ENCODE measurements around the gene CIPC. TPM values are rescaled to one million over a fixed set of nuclear protein-coding genes. Genes with fewer than 3 reads are reported as not detected.
A peak's percentile ranks its signal among the peaks of the same experiment; 100 is the strongest.

Gene CIPC
- total and polyA plus RNA-seq, 2 of the 13 experiments (the other 11 are each of a cell fraction or from before 2014, with no cell fraction given) = 7.6 to 13.9 TPM

DNA sequence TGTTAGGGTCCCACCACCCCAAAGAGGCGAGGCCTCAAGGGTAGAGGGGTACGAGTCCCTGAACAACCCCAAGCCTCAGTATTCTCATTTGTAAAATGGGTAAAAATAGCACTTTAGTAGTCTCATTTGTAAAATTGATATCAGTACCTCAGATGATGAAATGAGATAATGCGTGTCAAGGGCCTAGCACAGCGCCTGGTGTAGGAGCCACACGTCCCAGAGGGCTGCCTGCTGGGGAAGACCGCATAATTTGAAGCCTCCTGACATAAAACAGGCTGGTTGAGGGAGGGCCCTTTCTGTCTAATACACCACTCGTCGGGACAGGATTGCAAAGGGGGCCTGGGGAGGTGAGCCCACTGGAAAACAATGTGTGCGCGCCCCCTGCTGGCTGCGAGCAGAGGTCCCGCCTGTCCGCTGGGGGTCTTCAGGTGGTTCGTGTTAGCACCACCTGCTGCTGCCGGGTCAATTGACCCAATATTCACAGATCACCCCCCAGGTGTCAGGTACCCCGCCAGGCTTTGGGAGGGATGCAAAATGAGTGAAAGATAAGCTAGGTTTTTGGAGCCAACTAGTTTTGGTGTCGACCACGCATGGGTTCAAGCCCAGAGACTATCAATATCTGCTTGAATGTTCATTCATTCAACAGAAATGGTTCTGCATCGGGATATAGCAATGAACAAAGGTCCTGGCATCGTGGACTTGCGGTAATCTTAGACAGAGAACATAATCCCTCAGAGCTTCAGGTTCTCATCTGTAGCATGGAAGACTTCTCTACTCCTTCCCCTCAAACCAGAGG, 44.8 kb upstream of the CIPC start (continued):
- no peak for TF ChIP-seq ZNF333 (CRISPR knock-in tag; IDR thresholded peaks at IDR 0.05; ENCODE audit: borderline replicate concordance)
- TF ChIP-seq, protein P1, sequence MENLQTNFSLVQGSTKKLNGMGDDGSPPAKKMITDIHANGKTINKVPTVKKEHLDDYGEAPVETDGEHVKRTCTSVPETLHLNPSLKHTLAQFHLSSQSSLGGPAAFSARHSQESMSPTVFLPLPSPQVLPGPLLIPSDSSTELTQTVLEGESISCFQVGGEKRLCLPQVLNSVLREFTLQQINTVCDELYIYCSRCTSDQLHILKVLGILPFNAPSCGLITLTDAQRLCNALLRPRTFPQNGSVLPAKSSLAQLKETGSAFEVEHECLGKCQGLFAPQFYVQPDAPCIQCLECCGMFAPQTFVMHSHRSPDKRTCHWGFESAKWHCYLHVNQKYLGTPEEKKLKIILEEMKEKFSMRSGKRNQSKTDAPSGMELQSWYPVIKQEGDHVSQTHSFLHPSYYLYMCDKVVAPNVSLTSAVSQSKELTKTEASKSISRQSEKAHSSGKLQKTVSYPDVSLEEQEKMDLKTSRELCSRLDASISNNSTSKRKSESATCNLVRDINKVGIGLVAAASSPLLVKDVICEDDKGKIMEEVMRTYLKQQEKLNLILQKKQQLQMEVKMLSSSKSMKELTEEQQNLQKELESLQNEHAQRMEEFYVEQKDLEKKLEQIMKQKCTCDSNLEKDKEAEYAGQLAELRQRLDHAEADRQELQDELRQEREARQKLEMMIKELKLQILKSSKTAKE (CRISPR knock-in tag; IDR thresholded peaks at IDR 0.05; ENCODE audit: borderline replicate concordance) = no peak
- TF ChIP-seq ZNF746 (CRISPR knock-in tag; IDR thresholded peaks at IDR 0.05) = no peak
- peak; percentile 44 for TF ChIP-seq JARID2 (CRISPR knock-in tag; IDR thresholded peaks at IDR 0.05; ENCODE audit: insufficient replicate concordance)
- TF ChIP-seq, protein P2, sequence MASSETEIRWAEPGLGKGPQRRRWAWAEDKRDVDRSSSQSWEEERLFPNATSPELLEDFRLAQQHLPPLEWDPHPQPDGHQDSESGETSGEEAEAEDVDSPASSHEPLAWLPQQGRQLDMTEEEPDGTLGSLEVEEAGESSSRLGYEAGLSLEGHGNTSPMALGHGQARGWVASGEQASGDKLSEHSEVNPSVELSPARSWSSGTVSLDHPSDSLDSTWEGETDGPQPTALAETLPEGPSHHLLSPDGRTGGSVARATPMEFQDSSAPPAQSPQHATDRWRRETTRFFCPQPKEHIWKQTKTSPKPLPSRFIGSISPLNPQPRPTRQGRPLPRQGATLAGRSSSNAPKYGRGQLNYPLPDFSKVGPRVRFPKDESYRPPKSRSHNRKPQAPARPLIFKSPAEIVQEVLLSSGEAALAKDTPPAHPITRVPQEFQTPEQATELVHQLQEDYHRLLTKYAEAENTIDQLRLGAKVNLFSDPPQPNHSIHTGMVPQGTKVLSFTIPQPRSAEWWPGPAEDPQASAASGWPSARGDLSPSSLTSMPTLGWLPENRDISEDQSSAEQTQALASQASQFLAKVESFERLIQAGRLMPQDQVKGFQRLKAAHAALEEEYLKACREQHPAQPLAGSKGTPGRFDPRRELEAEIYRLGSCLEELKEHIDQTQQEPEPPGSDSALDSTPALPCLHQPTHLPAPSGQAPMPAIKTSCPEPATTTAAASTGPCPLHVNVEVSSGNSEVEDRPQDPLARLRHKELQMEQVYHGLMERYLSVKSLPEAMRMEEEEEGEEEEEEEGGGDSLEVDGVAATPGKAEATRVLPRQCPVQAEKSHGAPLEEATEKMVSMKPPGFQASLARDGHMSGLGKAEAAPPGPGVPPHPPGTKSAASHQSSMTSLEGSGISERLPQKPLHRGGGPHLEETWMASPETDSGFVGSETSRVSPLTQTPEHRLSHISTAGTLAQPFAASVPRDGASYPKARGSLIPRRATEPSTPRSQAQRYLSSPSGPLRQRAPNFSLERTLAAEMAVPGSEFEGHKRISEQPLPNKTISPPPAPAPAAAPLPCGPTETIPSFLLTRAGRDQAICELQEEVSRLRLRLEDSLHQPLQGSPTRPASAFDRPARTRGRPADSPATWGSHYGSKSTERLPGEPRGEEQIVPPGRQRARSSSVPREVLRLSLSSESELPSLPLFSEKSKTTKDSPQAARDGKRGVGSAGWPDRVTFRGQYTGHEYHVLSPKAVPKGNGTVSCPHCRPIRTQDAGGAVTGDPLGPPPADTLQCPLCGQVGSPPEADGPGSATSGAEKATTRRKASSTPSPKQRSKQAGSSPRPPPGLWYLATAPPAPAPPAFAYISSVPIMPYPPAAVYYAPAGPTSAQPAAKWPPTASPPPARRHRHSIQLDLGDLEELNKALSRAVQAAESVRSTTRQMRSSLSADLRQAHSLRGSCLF (CRISPR knock-in tag; IDR thresholded peaks at IDR 0.05; ENCODE audit: borderline replicate concordance) = no peak
- TF ChIP-seq, protein P3, sequence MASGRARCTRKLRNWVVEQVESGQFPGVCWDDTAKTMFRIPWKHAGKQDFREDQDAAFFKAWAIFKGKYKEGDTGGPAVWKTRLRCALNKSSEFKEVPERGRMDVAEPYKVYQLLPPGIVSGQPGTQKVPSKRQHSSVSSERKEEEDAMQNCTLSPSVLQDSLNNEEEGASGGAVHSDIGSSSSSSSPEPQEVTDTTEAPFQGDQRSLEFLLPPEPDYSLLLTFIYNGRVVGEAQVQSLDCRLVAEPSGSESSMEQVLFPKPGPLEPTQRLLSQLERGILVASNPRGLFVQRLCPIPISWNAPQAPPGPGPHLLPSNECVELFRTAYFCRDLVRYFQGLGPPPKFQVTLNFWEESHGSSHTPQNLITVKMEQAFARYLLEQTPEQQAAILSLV (CRISPR knock-in tag; IDR thresholded peaks at IDR 0.05; ENCODE audit: borderline replicate concordance) = no peak
- no peak for TF ChIP-seq JUN (CRISPR knock-in tag; IDR thresholded peaks at IDR 0.05)
- no peak for TF ChIP-seq ZNF567 (CRISPR knock-in tag; IDR thresholded peaks at IDR 0.05; ENCODE audit: borderline replicate concordance)
- no peak for TF ChIP-seq ZNF343 (CRISPR knock-in tag; IDR thresholded peaks at IDR 0.05)
- no peak for TF ChIP-seq ZNF136 (CRISPR knock-in tag; IDR thresholded peaks at IDR 0.05; ENCODE audit: low read depth)
- no peak for TF ChIP-seq HNRNPL (IDR thresholded peaks at IDR 0.05; ENCODE audit: low read depth, low read length)
- TF ChIP-seq FOXC1 (CRISPR knock-in tag; IDR thresholded peaks at IDR 0.05; ENCODE audit: borderline replicate concordance) = no peak
- no peak for TF ChIP-seq NFATC3 (CRISPR knock-in tag; IDR thresholded peaks at IDR 0.05)
- TF ChIP-seq MXD4 (CRISPR knock-in tag; IDR thresholded peaks at IDR 0.05) = no peak; the same call in 1 of the 2 replicates
- TF ChIP-seq TCF7L2 (IDR thresholded peaks at IDR 0.05; ENCODE audit: low read depth, low read length) = no peak
- TF ChIP-seq ZMYM4 (CRISPR knock-in tag; IDR thresholded peaks at IDR 0.05) = no peak
- TF ChIP-seq SIX1 (CRISPR knock-in tag; IDR thresholded peaks at IDR 0.05; ENCODE audit: borderline replicate concordance) = no peak
- TF ChIP-seq, protein P4, sequence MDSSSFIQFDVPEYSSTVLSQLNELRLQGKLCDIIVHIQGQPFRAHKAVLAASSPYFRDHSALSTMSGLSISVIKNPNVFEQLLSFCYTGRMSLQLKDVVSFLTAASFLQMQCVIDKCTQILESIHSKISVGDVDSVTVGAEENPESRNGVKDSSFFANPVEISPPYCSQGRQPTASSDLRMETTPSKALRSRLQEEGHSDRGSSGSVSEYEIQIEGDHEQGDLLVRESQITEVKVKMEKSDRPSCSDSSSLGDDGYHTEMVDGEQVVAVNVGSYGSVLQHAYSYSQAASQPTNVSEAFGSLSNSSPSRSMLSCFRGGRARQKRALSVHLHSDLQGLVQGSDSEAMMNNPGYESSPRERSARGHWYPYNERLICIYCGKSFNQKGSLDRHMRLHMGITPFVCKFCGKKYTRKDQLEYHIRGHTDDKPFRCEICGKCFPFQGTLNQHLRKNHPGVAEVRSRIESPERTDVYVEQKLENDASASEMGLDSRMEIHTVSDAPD (CRISPR knock-in tag; IDR thresholded peaks at IDR 0.05) = no peak
